Activated CD4-positive, alpha-beta T cell treated with anti-CD3 and anti-CD28 coated beads, Interleukin-2, amount 10 ng/mL, durations not matched to agents 7 days and 5 days (primary cell): Measurements from ENCODE around the gene COL27A1. TPM values are rescaled to one million over a fixed set of nuclear protein-coding genes. Genes with fewer than 3 reads are reported as not detected.

ENCODE experiments used
- CTCF ChIA-PET: fragments of 350-600 bp; sonication (Branson Sonifier 250); formaldehyde crosslinking; loops from one replicate; lab custom pipeline; 2021; ENCODE audit warnings: antibody characterized with exemption; lab: Charles Lee
- POLR2A ChIA-PET: fragments of 350-600 bp; sonication (Branson Sonifier 250); formaldehyde crosslinking; loops from one replicate; lab custom pipeline; 2021; ENCODE audit warnings: antibody characterized with exemption; lab: Charles Lee
- DNase-seq: peaks from one replicate; pipeline ENCODE4 v3.0.0-alpha.2; 2020
- H3K27ac Mint-ChIP-seq: one replicate; pipeline ENCODE4 v1.8.0; 2021; ENCODE audit warnings: mild to moderate bottlenecking, moderate library complexity, mixed read lengths
- H3K27me3 Mint-ChIP-seq: one replicate; pipeline ENCODE4 v1.8.0; 2021; ENCODE audit warnings: mixed read lengths
- H3K36me3 Mint-ChIP-seq: one replicate; pipeline ENCODE4 v1.8.0; 2021; ENCODE audit warnings: low read depth, mixed read lengths
- H3K4me1 Mint-ChIP-seq: one replicate; pipeline ENCODE4 v1.8.0; 2021; ENCODE audit warnings: mixed read lengths
- H3K4me3 Mint-ChIP-seq: one replicate; pipeline ENCODE4 v1.8.0; 2021; ENCODE audit warnings: mild to moderate bottlenecking, moderate library complexity, mixed read lengths
- H3K9me3 Mint-ChIP-seq: one replicate; pipeline ENCODE4 v1.8.0; 2021; ENCODE audit warnings: mixed read lengths
- microRNA-seq: library from miRNA; unstranded; fragments of <30 nt; microRNA quantifications from one replicate; pipeline ENCODE4 v1.2.0, GENCODE V29; 2021; ENCODE audit warnings: borderline microRNAs expressed, borderline replicate concordance
- total RNA-seq, 2 experiments: library from RNA; stranded (reverse); gene quantifications; one replicate each; pipeline ENCODE4 v1.2.3, GENCODE V29; 2021

The COL27A1 gene
- total RNA-seq, 2 experiments from 2014 or later = 0.15 to 0.22 TPM

DNA sequence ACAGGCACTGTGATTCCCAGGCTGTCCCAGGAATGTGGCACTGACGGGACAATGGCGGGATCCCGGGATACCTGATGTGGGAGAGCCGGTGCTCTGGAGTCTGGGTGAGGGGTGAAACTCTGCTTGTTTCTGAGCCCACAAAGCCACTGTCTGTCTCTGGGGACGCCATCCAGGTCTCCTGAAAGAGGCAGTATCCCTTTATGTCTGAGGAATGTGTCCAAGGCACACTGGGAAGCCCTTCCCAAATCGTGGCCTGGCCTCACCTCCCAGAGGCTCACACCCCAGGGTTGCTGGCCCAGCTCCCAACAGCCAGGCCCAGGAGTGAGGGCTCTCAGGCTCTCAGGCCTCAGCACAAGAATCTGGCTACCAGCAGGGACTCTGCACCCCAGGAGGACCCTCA, 201.5 kb downstream of the COL27A1 start:
- Mint-ChIP-seq H3K9me3 (no peaks in the 10 kb centered on the region), H3K36me3 (peaks cover 79% of the 10 kb centered on the region), H3K4me1 (peaks cover 45% of the 10 kb centered on the region), H3K27me3 (no peaks in the 10 kb centered on the region), H3K4me3 (no peak overlapping the region), H3K27ac (peak overlapping the region; percentile 46)
- ChIA-PET CTCF (interaction anchor here (0.8 to 2.0 kb wide), 6 partner anchors 8 to 73 kb away, joined by 3 to 7 read pairs (median 3); no protein-coding TSS in a partner anchor), POLR2A (no interaction called here)
- no peak for DNase-seq

DNA sequence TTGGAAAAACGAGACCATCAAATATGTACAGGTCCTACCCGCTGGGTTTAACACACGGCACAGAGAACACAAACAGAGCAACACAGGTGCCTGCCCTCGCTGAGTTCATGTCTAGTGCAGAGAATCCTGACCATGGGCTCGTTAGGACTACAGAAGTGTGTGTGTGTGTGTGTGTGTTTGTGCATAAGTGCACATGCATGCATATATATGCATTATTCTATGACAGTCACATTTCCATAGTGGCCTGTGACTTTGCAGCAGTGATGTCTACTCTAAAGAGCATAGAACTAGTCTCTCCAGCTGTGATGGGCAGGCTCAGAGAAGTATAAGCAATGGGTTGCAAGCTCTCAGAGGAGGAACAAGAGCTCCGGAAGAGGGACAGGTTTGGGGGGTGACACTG, 202.0 kb downstream of the COL27A1 start:
- H3K27ac Mint-ChIP-seq = no peak overlapping the region
- ChIA-PET POLR2A (no interaction called here), CTCF (interaction anchor here (0.9 to 1.7 kb wide), 2 partner anchors 12 to 25 kb away, joined by 3 to 5 read pairs; no protein-coding TSS in a partner anchor)
- peaks cover 79% of the 10 kb centered on the region for H3K36me3 Mint-ChIP-seq
- H3K27me3 Mint-ChIP-seq = no peaks in the 10 kb centered on the region
- no peak for DNase-seq
- peaks cover 40% of the 10 kb centered on the region for H3K4me1 Mint-ChIP-seq
- H3K9me3 Mint-ChIP-seq = no peaks in the 10 kb centered on the region
- no peak overlapping the region for H3K4me3 Mint-ChIP-seq

GRCh38 chr9:114357911-114358328, 202.6 kb downstream of the COL27A1 start:
- POLR2A ChIA-PET = no interaction called here
- CTCF ChIA-PET = interaction anchor here (0.9 to 1.7 kb wide), 2 partner anchors 11 to 25 kb away, joined by 3 to 5 read pairs; no protein-coding TSS in a partner anchor
- peaks cover 79% of the 10 kb centered on the region for H3K36me3 Mint-ChIP-seq
- H3K9me3 Mint-ChIP-seq = no peaks in the 10 kb centered on the region
- no peaks in the 10 kb centered on the region for H3K27me3 Mint-ChIP-seq
- no peak overlapping the region for H3K4me3 Mint-ChIP-seq
- H3K27ac Mint-ChIP-seq = no peak overlapping the region
- peaks cover 38% of the 10 kb centered on the region for H3K4me1 Mint-ChIP-seq
- DNase-seq = no peak

- peaks cover 87% of the 10 kb centered on the region for H3K36me3 Mint-ChIP-seq
- peak overlapping the region; percentile 76 for H3K27ac Mint-ChIP-seq
- CTCF ChIA-PET = interaction anchor here (2.1 kb wide), 1 partner anchor 26 kb away, joined by 7 read pairs; no protein-coding TSS in a partner anchor
- H3K9me3 Mint-ChIP-seq = no peaks in the 10 kb centered on the region
- no peaks in the 10 kb centered on the region for H3K27me3 Mint-ChIP-seq
- H3K4me3 Mint-ChIP-seq = no peak overlapping the region
- peaks cover 56% of the 10 kb centered on the region for H3K4me1 Mint-ChIP-seq
- POLR2A ChIA-PET = no interaction called here
- no peak for DNase-seq
These were observed 204.5 kb downstream of the COL27A1 start for GRCh38 chr9:114359801-114360200.

GRCh38 chr9:114361542-114361941, 206.2 kb downstream of the COL27A1 start:
- no peaks in the 10 kb centered on the region for H3K9me3 Mint-ChIP-seq
- POLR2A ChIA-PET = no interaction called here
- DNase-seq = no peak
- CTCF ChIA-PET = interaction anchor here (2.1 kb wide), 1 partner anchor 24 kb away, joined by 7 read pairs; no protein-coding TSS in a partner anchor
- peaks cover 69% of the 10 kb centered on the region for H3K4me1 Mint-ChIP-seq
- no peaks in the 10 kb centered on the region for H3K27me3 Mint-ChIP-seq
- no peak overlapping the region for H3K4me3 Mint-ChIP-seq
- H3K27ac Mint-ChIP-seq = peak overlapping the region; percentile 76
- peaks cover 89% of the 10 kb centered on the region for H3K36me3 Mint-ChIP-seq

Small RNAs within 50 kb of the gene (microRNA-seq; reads per million reads assigned to microRNA genes)
- 58.2 reads per million, percentile 64 among the genes with 10 or more reads in this experiment for gene MIR455

Other genes starting within 250 kb of the COL27A1 start
- not detected for gene AMBP, start 77.2 kb upstream of the COL27A1 start, total RNA-seq
- not detected for gene KIF12, start 56.2 kb upstream of the COL27A1 start, total RNA-seq
- not detected for gene ORM1, start 167.6 kb downstream of the COL27A1 start, total RNA-seq
- gene ORM2, start 174.3 kb downstream of the COL27A1 start, total RNA-seq = not detected
- 100 to 1,000 TPM; 300 to 364 TPM for gene AKNA, start 232.4 kb downstream of the COL27A1 start, total RNA-seq